CD8-positive, alpha-beta memory T cell (primary cell): ENCODE data around the gene MED13L. TPM values are rescaled to one million over a fixed set of nuclear protein-coding genes. Genes with fewer than 3 reads are reported as not detected.
A peak's percentile ranks its signal among the peaks of the same experiment; 100 is the strongest.
"Not testable (repeated sequence)": the region's sequence is repeated elsewhere in the genome, so short reads cannot be mapped to it uniquely, and the experiment has no call there.

Experiments used
- CTCF ChIA-PET: fragments of 350-600 bp; sonication (Branson Sonifier 250); formaldehyde crosslinking; loops from one replicate; lab custom pipeline; 2021; ENCODE audit warnings: antibody characterized with exemption; lab: Charles Lee
- POLR2A ChIA-PET: fragments of 350-600 bp; sonication (Branson Sonifier 250); formaldehyde crosslinking; loops from one replicate; lab custom pipeline; 2021; ENCODE audit warnings: antibody characterized with exemption; lab: Charles Lee
- DNase-seq, 5 donors: peaks; one replicate each; pipeline versions ENCODE4 v3.0.0 to v3.0.0-alpha.2; 2020 to 2022; ENCODE audit warnings: mixed read lengths in 1 of 5
- H3K27ac ChIP-seq: one replicate; pipeline ENCODE4 v1.7.0; 2013; ENCODE audit warnings: low read depth, mild to moderate bottlenecking, low read length, moderate library complexity
- H3K27me3 ChIP-seq: 2 replicates; pipeline ENCODE4 v1.7.0; 2013; ENCODE audit warnings: low read length, mild to moderate bottlenecking; ENCODE audit not compliant: insufficient read depth, poor library complexity, severe bottlenecking
- H3K36me3 ChIP-seq: 2 replicates; pipeline ENCODE4 v1.7.0; 2013; ENCODE audit warnings: mild to moderate bottlenecking, low read length, moderate library complexity; ENCODE audit not compliant: insufficient read depth
- H3K4me1 ChIP-seq: 2 replicates; pipeline ENCODE4 v1.7.0; 2013; ENCODE audit warnings: mild to moderate bottlenecking, low read length, moderate library complexity; ENCODE audit not compliant: insufficient read depth
- H3K4me3 ChIP-seq: 2 replicates; pipeline ENCODE4 v1.7.0; 2013; ENCODE audit warnings: mild to moderate bottlenecking, low read length
- H3K9me3 ChIP-seq: 2 replicates; pipeline ENCODE4 v1.7.0; 2013; ENCODE audit warnings: mild to moderate bottlenecking, low read length
- H3K27ac Mint-ChIP-seq, 8 donors: one replicate each; pipeline ENCODE4 v1.8.0; 2020 to 2021; ENCODE audit warnings: mixed read lengths in 8 of 8, mild to moderate bottlenecking in 6 of 8, inconsistent platforms in 3 of 8, moderate library complexity in 3 of 8
- H3K27me3 Mint-ChIP-seq, 2 donors: one replicate each; pipeline ENCODE4 v1.8.0; 2020 to 2021; ENCODE audit warnings: mixed read lengths in 2 of 2, mild to moderate bottlenecking in 1 of 2, moderate library complexity in 1 of 2
- H3K36me3 Mint-ChIP-seq, 3 donors: one replicate each; pipeline ENCODE4 v1.8.0; 2020 to 2021; ENCODE audit warnings: mixed read lengths in 3 of 3, inconsistent platforms in 1 of 3, mild to moderate bottlenecking in 1 of 3
- H3K4me1 Mint-ChIP-seq, 3 donors: one replicate each; pipeline ENCODE4 v1.8.0; 2020 to 2021; ENCODE audit warnings: mixed read lengths in 3 of 3, inconsistent platforms in 1 of 3, mild to moderate bottlenecking in 1 of 3
- H3K4me3 Mint-ChIP-seq, 7 donors: one replicate each; pipeline ENCODE4 v1.8.0; 2020 to 2021; ENCODE audit warnings: mixed read lengths in 7 of 7, mild to moderate bottlenecking in 6 of 7, moderate library complexity in 4 of 7, inconsistent platforms in 2 of 7
- H3K9me3 Mint-ChIP-seq, 5 donors: one replicate each; pipeline ENCODE4 v1.8.0; 2020 to 2022; ENCODE audit warnings: mixed read lengths in 5 of 5, mild to moderate bottlenecking in 3 of 5, moderate library complexity in 2 of 5, inconsistent platforms in 1 of 5
- polyA plus RNA-seq: library from polyadenylated mRNA; unstranded; fragments of 300-500 nt; fragmentation: Illumina TruSeq; gene quantifications from one replicate; pipeline ENCODE4 v1.2.3, GENCODE V29; 2021
- total RNA-seq, 2 experiments: library from RNA; stranded (reverse); gene quantifications; one replicate each; pipeline ENCODE4 v1.2.3, GENCODE V29; 2021

The MED13L gene
- total and polyA plus RNA-seq, 3 experiments from 2014 or later: 6.6 to 53.4 (median 49.7) TPM

DNA sequence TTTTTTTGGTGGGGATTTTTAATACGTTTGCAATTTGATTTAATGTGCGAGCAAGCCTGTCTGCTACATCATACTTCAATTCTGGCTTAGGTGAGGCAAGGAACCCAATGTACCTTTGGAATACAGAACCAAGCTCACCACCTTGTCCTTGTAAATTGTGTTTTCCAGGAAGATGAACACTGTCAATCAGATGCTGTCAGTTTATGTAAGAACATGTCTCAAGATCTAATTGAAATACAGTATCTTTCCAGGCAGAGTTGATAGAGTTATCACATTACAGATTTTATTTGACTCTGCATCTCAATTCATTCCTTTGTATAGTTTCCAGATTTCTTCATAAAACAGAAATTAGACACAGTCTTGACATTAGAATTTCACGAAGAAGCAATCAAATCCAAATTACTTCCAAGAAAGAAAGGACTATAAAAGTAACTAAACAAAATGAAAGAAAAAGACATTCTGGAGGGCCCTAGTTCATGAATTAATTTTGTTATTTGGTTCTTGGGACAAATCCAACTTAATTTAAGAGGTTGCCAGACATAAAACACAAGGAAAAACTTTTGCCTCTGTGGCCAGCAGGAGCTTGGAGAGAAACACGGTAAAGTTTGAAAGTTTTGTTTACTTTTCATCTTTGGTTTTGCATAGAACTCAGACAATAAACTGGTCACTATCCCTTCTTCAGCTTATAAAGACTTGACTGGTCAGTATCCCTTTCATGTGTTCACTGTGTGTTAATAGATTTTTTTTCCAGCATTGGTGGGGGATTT is 16.4 kb upstream of the MED13L start:
- H3K36me3 ChIP-seq: no peaks in the 10 kb centered on the region
- DNase-seq: no peak
- Mint-ChIP-seq H3K27me3 (peaks cover 4 to 11% of the 10 kb centered on the region in 2 donors), H3K9me3 (no peaks in the 10 kb centered on the region), H3K27ac (no peak overlapping the region), H3K4me1 (no peaks in the 10 kb centered on the region), H3K4me3 (no peak overlapping the region), H3K36me3 (peaks cover 0 to 7% (median 2%) of the 10 kb centered on the region in 3 donors)
- ChIA-PET POLR2A (no interaction called here), CTCF (no interaction called here)
- H3K27me3 ChIP-seq: no peaks in the 10 kb centered on the region
- no peaks in the 10 kb centered on the region for H3K9me3 ChIP-seq
- no peak overlapping the region for H3K27ac ChIP-seq
- no peak overlapping the region for H3K4me3 ChIP-seq
- H3K4me1 ChIP-seq: no peaks in the 10 kb centered on the region

DNA sequence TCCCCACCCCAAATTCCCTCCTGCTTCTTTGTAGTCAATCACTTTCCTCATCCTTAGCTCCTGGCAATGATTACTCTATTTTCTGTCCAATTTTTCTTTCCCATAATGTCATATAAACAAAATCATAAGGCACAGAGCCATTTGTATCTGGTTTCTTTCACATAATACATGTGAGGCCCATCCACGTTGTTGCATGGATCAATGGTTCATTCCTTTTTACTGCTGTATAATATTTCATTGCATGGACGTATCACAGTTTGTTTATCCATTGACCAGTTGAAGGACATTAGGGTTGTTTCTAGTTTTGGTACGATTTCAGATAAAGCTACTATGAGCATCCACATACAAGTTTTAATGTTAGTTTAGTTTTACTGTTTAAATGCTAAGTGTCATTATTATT is 13.7 kb upstream of the MED13L start:
- no peaks in the 10 kb centered on the region for H3K27me3 ChIP-seq
- CTCF ChIA-PET: no interaction called here
- Mint-ChIP-seq H3K4me1 (no peaks in the 10 kb centered on the region), H3K27me3 (peaks cover 2 to 9% of the 10 kb centered on the region in 2 donors), H3K27ac (no peak overlapping the region), H3K4me3 (no peak overlapping the region), H3K9me3 (no peaks in the 10 kb centered on the region), H3K36me3 (peaks cover 0 to 7% (median 2%) of the 10 kb centered on the region in 3 donors)
- H3K9me3 ChIP-seq: no peaks in the 10 kb centered on the region
- DNase-seq: no peak
- no peak overlapping the region for H3K4me3 ChIP-seq
- H3K36me3 ChIP-seq: no peaks in the 10 kb centered on the region
- no peak overlapping the region for H3K27ac ChIP-seq
- POLR2A ChIA-PET: no interaction called here
- no peaks in the 10 kb centered on the region for H3K4me1 ChIP-seq

DNA sequence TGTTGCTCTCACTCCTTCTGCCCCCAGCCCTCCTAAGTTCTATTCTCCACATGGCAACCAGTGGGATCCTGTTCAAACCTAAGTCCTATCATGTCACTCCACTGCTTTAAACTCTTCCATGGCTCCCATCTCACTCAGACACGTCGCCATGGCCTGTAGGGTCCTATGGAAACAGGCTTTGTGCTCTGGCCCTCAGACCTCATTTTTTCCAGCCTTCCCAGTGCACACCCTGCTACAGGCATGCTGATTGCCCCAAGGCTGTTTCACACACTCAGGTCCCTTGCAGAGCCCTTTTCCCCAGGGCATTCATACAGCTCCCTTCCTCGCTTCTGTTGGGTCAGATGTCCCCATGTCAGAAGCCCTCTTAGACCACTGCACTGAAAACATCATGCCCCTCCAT is 11.2 kb upstream of the MED13L start:
- H3K27ac ChIP-seq: no peak overlapping the region
- Mint-ChIP-seq H3K4me3 (no peak overlapping the region), H3K27ac (no peak overlapping the region), H3K36me3 (no peaks in the 10 kb centered on the region), H3K4me1 (no peaks in the 10 kb centered on the region), H3K9me3 (no peaks in the 10 kb centered on the region), H3K27me3 (peaks cover 6 to 7% of the 10 kb centered on the region in 2 donors)
- ChIA-PET POLR2A (no interaction called here), CTCF (no interaction called here)
- no peaks in the 10 kb centered on the region for H3K27me3 ChIP-seq
- no peaks in the 10 kb centered on the region for H3K9me3 ChIP-seq
- H3K36me3 ChIP-seq: no peaks in the 10 kb centered on the region
- DNase-seq: no peak
- no peaks in the 10 kb centered on the region for H3K4me1 ChIP-seq
- no peak overlapping the region for H3K4me3 ChIP-seq

DNA sequence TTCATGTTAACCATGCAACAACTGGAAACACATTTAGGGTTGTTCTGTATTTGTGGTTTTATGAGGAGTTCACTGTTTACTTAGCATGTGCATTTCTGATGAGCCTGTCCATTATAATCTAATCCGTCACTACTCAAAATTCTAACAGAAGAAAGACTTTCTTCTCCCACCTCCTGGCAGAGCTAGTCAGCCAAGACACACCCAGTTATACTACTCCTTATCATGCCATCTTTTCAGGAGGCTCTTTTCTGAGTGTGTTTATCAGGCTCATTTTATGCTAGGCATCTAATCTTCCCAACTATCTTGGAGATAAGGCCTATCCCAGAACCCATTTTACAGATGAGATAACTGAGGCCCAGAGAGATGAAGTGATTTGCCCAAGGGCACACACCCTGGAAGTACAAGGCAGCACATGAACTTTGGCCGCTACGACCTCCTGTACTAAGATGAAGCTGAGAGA is 10.4 kb upstream of the MED13L start:
- Mint-ChIP-seq H3K4me3 (no peak overlapping the region), H3K9me3 (no peaks in the 10 kb centered on the region), H3K27ac (no peak overlapping the region), H3K36me3 (no peaks in the 10 kb centered on the region), H3K4me1 (peaks cover 0 to 4% (median 0%) of the 10 kb centered on the region in 3 donors), H3K27me3 (peaks cover 6 to 11% of the 10 kb centered on the region in 2 donors)
- no peak overlapping the region for H3K4me3 ChIP-seq
- H3K9me3 ChIP-seq: no peaks in the 10 kb centered on the region
- no peak overlapping the region for H3K27ac ChIP-seq
- H3K4me1 ChIP-seq: no peaks in the 10 kb centered on the region
- DNase-seq: no peak
- POLR2A ChIA-PET: no interaction called here
- H3K36me3 ChIP-seq: no peaks in the 10 kb centered on the region
- H3K27me3 ChIP-seq: no peaks in the 10 kb centered on the region
- CTCF ChIA-PET: no interaction called here

DNA sequence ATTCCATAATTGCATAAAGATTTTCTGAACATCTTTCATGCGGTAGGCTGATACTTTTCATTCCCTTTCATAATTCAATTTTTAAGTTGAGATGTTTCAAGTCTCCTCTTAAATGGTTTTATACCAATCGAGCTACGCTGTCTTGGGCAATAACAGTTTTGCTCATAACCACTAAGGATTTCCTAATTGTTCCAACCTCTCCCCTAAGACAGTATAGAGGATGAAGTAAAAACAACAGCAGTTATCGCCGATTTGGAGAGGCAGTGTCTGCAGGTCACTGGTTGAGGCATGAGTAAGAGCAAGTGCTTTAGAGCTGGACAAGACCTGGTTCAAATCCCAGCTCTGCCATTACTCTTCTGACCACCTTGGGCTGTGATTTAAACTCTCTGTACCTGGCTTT is 6.9 kb upstream of the MED13L start:
- H3K9me3 Mint-ChIP-seq: no peaks in the 10 kb centered on the region
- H3K4me1 Mint-ChIP-seq: peaks cover 4 to 15% (median 7%) of the 10 kb centered on the region in 3 donors
- H3K27ac Mint-ChIP-seq: peak overlapping the region in 1 of 8 donors; percentile 11
- Histone ChIP-seq H3K9me3 (no peaks in the 10 kb centered on the region), H3K36me3 (no peaks in the 10 kb centered on the region), H3K27me3 (no peaks in the 10 kb centered on the region), H3K27ac (no peak overlapping the region), H3K4me3 (no peak overlapping the region), H3K4me1 (peaks cover 4% of the 10 kb centered on the region)
- H3K27me3 Mint-ChIP-seq: peaks cover 6 to 11% of the 10 kb centered on the region in 2 donors
- H3K36me3 Mint-ChIP-seq: no peaks in the 10 kb centered on the region
- ChIA-PET POLR2A (interaction anchor here (0.6 kb wide), 1 partner anchor 207 kb away, joined by 3 read pairs; no protein-coding TSS in a partner anchor), CTCF (no interaction called here)
- no peak overlapping the region for H3K4me3 Mint-ChIP-seq
- no peak for DNase-seq

DNA sequence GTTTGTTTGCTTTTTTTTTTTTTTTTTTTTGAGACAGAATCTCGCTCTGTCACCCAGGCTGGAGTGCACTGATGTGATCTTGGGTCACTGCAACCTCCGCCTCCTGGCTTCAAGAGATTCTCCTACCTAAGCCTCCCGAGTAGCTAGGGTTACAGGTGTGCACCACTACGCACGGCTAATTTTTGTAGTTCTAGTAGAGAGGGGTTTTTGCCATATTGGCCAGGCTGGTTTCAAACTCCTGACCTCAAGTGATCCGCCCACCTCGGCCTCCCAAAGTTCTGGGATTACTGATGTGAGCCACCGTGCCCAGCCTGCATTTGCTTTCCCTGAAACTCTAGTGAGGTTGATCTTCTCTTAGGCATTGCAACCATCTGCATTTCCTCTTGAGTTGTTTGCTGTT is 6.4 kb upstream of the MED13L start:
- H3K4me3 Mint-ChIP-seq, H3K9me3 ChIP-seq, H3K36me3 Mint-ChIP-seq, H3K9me3 Mint-ChIP-seq, H3K4me1 ChIP-seq, H3K36me3 ChIP-seq, H3K27ac ChIP-seq, H3K4me3 ChIP-seq, H3K27me3 ChIP-seq, CTCF ChIA-PET, DNase-seq: not testable (repeated sequence)
- H3K27ac Mint-ChIP-seq: peak overlapping the region in 1 of 8 donors; percentile 11
- POLR2A ChIA-PET: interaction anchor here (0.6 kb wide), 1 partner anchor 206 kb away, joined by 3 read pairs; no protein-coding TSS in a partner anchor
- H3K27me3 Mint-ChIP-seq: peaks cover 4 to 11% of the 10 kb centered on the region in 2 donors
- peaks cover 4 to 15% (median 7%) of the 10 kb centered on the region in 3 donors for H3K4me1 Mint-ChIP-seq

DNA sequence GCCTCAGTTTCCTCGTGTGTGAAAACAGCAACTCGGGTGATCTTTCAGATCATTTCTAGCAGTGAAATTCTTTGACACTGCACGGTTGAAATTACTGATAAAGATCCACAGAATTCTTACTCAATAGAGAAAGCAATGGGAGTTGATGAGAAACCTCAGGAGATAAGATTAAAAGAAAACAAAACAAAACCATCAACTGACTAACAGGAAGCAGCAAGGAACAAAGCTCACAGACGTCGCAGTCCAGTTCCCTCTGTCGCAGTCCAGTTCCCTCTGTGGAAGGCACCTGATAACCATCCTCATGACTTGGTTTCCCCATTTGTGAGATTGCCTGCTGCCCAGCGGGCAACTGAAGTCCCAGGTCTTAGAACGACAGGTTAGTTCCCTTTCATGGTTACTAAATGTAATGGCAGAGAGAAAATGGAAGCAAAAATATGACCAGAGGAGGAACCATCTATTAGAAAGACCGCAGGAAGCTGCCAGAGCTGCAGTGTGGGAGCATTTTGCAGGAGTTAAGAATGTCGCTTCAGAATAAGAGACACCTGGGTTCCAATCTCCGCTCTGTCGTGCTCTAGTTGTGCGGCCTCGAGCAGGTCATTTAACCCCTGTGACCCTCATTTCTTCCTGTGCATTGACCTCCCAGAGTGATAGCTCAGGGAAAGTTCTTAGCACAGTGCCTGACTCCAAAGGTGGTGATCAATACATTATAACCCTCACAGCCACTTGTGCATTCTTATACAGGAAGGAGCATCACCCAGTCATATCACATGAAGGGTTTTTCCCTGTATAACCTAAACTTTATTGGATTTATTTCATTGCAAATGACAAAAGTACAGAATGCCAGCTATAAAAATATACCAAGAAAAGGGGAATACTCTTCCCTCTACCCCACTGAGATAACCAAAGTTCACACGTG is 5.1 kb upstream of the MED13L start:
- peak overlapping the region in 6 of 7 donors; percentile 2 to 64 (median 21) for H3K4me3 Mint-ChIP-seq
- Histone ChIP-seq H3K36me3 (no peaks in the 10 kb centered on the region), H3K9me3 (no peaks in the 10 kb centered on the region), H3K27me3 (no peaks in the 10 kb centered on the region), H3K4me1 (peaks cover 8% of the 10 kb centered on the region), H3K4me3 (no peak overlapping the region), H3K27ac (no peak overlapping the region)
- ChIA-PET POLR2A (interaction anchor here (0.6 kb wide), 1 partner anchor 81 kb away, joined by 7 read pairs; no protein-coding TSS in a partner anchor), CTCF (no interaction called here)
- H3K9me3 Mint-ChIP-seq: no peaks in the 10 kb centered on the region
- H3K27ac Mint-ChIP-seq: peak overlapping the region in 1 of 8 donors; percentile 40
- peaks cover 4 to 11% of the 10 kb centered on the region in 2 donors for H3K27me3 Mint-ChIP-seq
- DNase-seq: no peak
- H3K4me1 Mint-ChIP-seq: peaks cover 7 to 20% (median 12%) of the 10 kb centered on the region in 3 donors
- peaks cover 0 to 1% (median 0%) of the 10 kb centered on the region in 3 donors for H3K36me3 Mint-ChIP-seq
